ENCODE results near the gene CD19.
A peak's percentile ranks its signal among the peaks of the same experiment; 100 is the strongest.
"Not testable (repeated sequence)": the region's sequence is repeated elsewhere in the genome, so short reads cannot be mapped to it uniquely, and the experiment has no call there.

The CD19 gene

DNA sequence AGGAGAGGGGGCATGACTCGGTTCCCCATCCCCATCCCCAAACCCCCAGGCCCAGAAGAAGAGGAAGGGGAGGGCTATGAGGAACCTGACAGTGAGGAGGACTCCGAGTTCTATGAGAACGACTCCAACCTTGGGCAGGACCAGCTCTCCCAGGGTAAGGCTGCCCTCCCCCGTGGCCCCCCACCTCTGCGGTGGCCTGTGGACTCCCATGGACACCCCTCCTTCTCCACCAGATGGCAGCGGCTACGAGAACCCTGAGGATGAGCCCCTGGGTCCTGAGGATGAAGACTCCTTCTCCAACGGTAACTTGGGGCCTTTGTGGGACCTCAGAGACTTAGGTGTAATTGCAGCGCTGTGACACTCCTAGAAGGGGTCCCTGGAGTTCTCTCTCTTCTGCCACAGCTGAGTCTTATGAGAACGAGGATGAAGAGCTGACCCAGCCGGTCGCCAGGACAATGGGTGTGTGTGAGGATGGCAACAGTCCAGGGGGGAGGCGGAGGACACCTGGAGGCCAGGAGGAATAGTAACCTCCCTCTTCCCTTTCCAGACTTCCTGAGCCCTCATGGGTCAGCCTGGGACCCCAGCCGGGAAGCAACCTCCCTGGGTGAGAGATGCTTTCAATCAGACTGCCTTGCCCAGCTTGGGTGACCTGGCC lies 5.6 kb downstream of the CD19 start:
- no peak for DNase-seq

DNA sequence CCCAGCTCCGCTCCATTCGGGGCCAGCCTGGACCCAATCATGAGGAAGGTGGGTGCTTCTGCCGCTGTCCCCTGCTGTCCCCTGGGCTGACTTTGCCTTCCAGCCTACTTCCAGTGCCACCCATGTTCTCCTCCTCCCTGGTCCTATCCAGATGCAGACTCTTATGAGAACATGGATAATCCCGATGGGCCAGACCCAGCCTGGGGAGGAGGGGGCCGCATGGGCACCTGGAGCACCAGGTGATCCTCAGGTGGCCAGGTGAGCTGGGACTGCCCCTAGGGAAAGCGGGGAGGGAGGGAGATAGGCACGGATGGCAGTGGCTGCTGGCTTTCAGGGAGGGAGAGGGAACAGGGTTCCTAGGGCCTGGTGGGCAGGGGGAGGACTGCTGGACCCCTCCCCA lies 7.0 kb downstream of the CD19 start:
- DNase-seq: no peak

DNA sequence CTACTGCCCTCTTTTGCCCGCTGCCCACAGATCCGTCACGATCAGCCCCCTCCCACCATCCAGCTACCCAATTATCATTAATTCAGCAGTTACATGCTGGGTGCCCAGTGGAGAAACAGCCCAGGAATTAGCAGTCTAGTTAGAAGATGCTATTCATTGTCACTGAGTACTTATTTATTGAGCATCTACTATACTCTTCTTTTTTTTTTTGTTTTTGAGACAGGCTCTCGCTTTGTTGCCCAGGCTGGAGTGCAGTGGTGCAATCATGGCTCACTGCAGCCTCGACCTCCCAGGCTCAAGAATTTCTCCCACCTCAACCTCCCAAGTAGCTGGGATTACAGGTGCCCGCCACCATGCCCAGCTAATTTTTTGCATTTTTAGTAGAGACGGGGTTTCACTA lies 8.1 kb downstream of the CD19 start:
- not testable (repeated sequence) for DNase-seq

DNA sequence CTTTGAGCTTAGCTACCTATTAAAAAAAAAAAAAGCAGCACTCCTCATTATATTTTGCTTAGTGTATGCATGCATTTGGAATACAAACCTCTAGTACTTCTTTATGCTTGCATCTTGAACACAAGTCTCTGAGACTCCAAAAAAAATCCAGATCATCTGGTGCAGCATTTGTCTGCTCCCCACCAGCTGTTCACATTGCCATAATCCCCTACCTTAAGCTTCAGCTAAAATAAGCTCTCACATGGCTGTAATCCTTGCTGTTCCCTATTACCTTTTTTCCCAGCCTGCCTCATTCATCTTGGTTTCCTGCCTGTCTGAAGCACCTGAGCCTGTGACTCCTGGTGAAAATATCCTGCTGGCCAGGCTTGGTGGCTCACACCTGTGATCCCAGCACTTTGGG lies 11.5 kb downstream of the CD19 start:
- no peak for DNase-seq

DNA sequence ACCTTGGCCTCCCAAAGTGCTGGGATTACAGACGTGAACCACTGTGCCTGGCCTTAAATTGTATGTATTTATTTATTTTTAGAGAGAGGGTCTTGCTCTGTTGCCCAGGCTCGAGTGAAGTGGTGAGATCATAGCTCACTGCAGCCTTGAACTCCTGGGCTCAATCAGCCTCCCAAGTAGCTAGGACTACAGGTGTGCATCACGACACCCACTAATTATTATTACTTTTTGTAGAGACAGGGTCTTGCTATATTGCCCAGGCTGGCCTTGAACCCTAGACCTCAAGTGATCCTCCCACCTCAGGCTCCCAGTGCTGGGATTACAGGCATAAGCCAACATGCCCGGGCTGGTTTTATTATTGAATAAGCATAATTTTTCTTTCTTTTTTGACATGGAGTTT lies 14.9 kb downstream of the CD19 start:
- DNase-seq: no peak

DNA sequence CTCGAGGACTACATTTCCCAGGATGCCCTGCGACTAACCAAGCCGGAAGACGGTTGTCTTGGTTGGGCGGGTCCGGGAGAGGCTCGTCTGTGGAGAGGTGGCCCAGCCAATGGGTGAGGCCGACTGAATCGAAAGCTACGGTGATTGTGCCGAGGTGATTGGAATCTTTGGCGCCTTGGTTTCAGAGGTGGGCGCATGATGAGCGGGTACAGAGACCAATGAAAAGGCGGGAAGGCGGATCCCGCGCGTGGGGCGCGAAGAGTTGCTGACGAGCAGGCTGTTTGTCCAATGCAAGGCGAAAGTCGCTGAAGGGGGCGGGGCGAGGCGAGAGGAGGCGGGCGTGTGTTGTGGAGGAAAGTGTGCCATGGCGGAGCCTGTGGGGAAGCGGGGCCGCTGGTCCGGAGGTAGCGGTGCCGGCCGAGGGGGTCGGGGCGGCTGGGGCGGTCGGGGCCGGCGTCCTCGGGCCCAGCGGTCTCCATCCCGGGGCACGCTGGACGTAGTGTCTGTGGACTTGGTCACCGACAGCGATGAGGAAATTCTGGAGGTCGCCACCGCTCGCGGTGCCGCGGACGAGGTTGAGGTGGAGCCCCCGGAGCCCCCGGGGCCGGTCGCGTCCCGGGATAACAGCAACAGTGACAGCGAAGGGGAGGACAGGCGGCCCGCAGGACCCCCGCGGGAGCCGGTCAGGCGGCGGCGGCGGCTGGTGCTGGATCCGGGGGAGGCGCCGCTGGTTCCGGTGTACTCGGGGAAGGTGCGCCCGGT lies 19.1 kb downstream of the CD19 start, which contains the start of gene NFATC2IP:
Gene NFATC2IP, plus strand, starts transcription at position 290 of the 762 bp plus-strand sequence. Its CDS starts 75 bp downstream, at position 365.
- peak; percentile 100 for DNase-seq

DNA sequence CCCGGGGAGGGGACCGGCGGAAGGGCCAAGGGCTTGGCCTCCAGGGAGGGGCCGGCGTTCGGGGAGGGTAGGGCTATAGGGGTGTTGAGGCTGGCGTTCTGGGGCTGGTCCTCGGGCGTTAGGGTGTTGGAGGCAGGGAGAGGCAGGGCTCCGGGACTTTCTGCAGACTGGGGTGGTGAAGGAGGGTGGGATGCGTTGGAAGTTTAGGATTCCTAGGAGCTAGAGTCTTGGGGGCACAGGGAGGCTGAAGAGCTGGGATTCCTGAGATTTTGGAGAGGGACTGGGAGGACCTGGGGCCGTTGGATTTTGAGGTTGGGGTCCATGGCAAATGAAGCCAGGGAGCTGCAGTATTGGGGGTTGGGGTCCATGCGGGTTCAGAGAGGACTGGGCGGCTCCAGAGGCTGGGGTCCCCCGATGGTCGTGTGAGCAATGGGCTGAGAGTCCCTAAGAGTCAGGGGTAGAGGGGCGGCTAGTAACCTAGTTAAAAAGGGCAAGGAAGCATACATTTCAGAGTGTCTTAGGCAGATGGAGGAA lies 19.7 kb downstream of the CD19 start:
- DNase-seq: no peak

DNA sequence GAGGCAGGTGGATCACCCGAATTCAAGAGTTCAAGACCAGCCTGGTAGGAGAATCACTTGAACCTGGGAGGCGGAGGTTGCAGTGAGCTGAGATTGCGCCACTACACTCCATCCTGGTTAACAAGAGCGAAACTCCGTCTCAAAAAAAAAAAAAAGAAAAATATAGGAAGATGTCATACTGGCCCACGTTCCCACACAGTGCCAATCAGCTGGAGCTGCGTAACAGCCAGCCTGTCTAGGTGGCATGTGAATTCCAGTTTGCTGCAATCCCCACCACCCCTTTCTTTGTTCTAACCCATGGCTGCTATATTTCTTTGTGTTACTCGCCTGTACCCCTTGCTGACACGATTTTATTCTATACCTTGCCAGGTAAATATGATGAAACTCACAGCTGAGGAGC lies 26.4 kb downstream of the CD19 start:
- no peak for DNase-seq

DNA sequence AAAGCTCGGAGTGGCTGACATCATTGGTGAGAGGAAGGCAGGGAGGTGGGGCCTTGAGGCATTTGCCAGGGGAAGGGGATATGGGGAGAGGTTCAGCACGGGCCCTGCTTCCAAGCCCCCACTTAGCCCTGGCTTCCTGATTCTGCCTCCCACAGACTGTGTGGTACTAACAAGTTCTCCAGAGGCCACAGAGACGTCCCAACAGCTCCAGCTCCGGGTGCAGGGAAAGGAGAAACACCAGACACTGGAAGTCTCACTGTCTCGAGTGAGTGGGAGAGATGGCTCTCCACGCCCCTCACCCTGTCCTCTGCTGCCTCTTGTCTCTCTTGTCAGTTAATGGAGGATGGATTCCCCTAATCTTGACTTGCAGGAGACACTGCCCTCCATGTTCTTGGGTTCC lies 27.1 kb downstream of the CD19 start:
- no peak for DNase-seq

DNA sequence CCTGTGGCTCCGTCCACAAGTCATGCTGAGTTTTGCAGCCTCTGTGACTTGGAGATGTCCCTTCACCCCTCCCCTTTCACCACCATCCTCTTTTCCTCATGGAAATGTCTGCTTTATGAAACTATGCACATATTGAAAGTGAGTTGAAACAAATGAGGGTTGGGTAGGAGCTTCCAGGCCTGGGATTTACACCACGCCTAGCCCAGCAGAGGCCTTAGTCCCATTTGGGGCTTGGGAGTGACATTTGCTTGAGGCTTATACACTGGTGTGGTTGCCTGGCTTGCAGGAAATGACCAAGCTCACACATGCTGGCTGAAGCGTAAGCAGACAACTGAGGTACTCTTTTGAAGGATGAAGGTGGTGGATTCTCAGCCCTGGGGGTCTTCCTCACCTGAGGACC lies 32.3 kb downstream of the CD19 start:
- DNase-seq: no peak

DNA sequence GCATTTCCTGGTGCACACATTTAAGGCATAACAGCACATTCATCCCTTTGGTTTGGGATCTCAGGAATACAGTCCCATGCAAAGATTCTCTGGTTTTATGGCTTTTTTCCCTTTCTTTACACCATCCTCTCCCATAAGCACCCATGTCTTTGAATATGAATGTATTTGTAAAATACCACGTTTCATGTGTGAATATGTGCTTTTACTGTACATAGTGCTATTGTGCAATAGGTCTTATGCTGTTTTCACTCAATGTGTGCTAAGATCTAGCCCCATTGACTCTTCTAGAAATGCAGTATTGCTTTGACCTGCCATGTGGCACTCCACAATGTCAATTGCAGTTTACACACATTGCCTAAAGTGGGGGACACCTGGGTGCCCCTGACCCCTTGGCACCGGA lies 32.7 kb downstream of the CD19 start:
- DNase-seq: no peak

DNA sequence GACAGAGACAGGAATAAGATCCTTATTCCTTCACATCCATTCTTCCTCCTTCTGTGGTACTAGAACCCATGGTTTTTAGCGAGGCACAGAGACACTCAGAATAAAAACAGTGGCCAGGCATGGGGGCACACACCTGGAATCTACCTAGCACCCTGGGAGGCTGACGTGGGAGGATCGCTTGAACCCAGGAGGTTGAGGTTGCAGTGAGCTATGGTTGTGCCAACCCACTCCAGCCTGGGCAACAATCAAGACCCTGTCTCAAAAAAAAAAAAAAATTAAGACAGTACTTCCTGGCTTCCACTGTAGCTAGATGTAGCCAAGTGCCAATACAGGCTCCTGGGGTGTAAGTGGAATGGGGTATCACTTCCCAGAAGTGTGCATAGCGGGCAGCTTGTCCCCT lies 35.4 kb downstream of the CD19 start:
- no peak for DNase-seq

DNA sequence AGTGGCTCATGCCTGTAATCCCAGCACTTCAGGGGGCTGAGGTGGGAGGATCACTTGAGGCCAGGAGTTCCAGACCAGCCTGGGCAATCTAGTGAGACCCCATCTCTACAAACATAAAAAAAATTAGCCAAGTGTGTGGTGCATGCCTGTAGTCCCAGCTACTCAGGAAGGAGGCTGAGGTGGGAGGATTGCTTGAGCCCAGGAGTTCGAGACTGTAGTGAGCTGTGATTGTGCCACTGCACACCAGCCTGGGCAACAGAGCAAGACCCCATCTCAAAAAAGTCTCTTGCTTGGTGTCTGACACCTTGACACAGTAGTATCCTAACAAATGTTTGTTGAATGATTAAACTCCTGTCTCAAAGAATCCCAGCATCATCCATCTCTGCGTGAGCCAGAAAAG lies 37.9 kb downstream of the CD19 start:
- not testable (repeated sequence) for DNase-seq

DNA sequence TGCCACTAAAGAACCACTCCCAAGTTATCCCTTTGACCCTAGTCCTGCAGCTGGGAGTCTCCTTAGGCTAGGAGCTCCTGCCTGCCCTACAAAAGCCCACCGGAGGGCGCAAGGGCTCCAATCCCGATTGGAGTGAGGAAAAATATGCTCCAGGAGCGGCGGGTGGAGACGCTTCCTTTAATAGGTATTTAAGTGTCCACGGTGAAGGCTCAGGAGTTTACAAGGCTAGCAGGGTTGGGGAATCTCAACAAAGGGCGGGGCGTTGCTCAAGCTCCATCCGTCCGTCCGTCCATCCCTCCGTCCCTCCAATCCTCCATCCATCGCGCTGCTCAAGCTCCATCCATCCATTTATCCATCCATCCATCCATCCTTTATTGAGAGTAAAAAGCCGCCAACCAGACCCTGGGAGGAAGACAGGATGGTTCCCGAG lies 42.3 kb downstream of the CD19 start:
- peak; percentile 64 for DNase-seq

DNA sequence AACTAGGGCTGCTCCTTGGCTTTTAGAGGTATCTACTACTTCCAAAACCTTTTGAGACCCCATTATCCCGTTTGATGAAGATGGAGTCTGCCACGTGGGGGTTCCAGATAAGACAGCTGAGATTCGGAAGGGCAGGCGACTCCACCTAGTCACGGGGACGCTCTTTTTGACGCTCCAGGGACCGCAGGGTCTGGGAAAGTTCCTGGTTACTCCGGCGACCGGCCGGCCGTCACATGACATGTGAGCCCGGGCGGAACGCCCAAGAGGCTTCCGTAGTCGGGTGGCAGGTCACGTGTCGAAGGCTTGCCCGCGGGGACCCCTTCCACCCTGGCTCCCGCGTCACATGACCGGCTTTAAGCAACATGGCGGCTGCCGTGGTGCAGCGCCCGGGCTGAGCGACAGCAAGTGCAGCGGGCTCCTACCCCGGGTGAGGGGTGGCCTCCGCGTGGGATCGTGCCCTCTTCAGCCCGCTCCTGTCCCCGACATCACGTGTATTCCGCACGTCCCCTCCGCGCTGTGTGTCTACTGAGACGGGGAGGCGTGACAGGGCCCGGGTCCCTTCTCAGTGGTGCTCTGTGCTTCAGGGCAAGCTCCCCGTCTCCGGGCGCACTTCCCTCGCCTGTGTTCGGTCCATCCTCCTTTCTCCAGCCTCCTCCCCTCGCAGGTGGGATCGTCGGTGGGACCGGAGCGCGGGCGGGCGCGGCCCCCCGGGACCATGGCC lies 42.8 kb downstream of the CD19 start, which contains the start of gene SPNS1:
Gene SPNS1, plus strand, starts transcription at position 342 of the 721 bp plus-strand sequence. Its CDS starts 374 bp downstream, at position 716.
- peak; percentile 97 for DNase-seq

DNA sequence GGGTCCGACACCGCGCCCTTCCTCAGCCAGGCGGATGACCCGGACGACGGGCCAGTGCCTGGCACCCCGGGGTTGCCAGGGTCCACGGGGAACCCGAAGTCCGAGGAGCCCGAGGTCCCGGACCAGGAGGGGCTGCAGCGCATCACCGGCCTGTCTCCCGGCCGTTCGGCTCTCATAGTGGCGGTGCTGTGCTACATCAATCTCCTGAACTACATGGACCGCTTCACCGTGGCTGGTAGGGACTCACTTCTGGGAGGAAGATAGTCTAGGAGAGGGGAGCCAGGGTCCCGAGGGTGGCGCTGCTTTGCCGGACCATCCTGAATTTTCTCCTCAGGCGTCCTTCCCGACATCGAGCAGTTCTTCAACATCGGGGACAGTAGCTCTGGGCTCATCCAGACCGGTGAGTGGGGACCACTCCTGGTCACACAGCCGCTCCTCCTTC lies 43.4 kb downstream of the CD19 start:
- DNase-seq: no peak

DNA sequence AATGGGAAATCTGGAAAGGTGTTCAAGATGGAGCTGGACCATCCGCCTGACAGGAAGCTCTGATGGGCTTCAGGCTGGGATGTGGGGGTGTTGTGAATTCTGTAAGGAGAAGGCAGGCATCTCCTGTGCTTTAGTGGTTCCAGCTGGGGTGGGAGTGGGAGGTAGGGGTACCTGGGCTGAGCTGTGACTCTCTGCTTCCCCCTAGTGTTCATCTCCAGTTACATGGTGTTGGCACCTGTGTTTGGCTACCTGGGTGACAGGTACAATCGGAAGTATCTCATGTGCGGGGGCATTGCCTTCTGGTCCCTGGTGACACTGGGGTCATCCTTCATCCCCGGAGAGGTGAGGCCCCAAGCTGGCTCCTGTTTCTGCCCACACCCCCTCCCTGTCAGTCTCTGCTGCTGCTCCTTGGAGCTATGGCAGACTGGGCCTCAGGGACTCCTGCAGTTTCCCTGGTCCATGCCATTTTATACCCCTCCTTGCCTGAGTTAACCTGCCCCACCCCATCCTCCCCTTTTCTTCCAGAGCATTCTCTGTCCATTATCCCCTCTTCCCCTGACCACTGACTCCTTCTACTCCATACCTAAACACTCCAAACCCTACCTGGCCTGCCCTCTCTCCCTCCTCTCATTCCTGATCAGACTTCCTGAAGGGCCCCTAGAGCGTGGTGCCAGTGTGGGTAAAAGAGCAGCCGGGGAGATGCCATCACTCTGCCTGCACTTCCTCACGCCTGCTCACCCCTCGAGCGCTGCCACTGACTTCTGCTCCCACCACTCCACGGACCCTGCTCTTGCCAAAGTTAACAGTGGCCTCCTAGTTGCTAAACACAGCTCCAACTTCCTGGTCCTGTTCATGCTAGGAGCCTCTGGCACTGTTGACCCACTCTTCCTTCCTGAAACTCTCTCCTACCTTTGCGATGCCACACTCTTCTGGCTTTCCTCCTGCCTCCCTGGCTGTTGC lies 46.2 kb downstream of the CD19 start:
- no peak for DNase-seq

DNA sequence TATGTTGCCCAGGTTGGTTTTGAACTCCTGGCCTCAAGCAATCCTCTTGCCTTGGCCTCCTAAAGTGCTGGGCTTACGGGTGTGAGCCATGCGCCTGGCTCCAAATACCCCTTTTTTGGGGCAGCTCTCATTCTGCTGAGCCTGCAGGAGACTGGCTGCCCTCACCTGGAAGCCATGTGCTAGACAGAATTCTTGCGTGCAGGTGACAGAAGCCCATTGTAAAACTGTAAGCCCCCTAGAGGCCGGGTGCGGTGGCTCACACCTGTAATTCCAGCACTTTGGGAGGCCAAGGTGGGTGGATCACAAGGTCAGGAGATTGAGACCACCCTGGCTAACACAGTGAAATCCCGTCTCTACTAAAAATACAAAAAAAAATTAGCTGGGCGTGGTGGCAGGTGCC lies 48.6 kb downstream of the CD19 start:
- DNase-seq: not testable (repeated sequence)

DNA sequence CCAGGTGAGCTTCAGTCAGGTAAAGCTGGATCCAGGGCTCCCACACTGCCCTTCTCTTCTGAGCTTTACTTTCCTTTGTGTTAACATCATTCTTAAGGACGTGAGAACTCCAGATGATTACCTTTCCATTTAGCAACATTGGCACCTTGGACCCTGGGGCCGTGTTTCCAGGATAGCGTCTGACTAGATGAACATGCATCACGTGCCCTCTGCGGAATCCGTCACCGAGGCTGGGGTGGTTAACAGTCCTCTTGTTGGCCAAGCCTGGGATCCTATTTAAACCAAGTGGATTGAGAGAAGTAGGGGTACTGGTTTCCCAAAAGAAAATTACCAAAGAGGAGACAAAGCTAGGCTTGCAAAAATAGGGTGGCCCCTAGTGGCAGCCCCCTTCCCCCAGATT lies 49.2 kb downstream of the CD19 start:
- no peak for DNase-seq

DNA sequence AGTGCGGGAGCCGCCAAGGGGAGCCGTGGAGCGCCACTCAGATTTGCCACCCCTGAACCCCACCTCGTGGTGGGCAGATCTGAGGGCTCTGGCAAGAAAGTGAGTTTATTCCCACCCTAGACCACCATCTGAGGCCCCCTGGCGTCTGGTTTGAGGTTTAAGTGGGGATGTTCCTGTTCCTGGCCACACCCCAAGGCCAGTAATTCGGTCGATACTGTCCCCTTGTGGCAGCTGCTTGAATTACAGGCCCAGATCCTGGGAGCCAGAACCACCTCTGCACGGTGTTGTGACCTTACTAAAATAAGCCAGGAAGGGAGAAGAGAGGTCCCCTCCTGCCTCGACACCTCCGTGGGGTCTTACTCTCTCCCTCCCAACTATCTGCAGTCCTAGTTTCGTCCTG lies 49.7 kb downstream of the CD19 start:
- DNase-seq: no peak

DNA sequence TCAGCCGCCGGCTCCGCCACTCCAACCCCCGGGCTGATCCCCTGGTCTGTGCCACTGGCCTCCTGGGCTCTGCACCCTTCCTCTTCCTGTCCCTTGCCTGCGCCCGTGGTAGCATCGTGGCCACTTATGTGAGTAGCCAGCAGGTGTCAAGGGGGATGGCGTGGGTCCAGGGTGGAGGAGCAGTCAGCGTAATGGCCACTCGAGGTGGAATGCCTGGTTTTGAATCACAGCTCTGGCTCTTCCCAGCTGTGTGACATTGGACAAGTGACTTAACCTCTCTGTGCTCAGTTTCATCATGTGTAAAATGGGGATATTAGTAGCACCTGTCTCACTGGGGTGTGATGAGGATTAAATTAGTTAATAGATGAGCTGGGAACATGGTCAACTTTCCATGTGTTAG lies 50.6 kb downstream of the CD19 start:
- no peak for DNase-seq

DNA sequence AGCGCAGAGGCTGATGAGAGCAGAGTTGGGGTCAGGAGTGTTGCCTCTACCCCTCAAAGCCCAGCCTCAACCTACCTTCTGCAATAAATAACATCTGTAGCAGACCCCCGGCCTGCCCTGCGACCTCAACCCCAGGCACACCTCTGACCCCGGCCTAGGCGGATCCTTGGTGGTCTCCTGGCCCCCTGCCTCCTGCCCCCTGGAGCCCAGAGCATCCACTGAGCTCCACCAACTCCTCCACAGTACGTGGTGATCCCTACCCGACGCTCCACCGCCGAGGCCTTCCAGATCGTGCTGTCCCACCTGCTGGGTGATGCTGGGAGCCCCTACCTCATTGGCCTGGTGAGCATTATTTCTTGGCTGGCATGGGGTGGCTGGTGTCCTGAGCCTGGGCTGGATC lies 51.2 kb downstream of the CD19 start:
- no peak for DNase-seq
